Glutamatergic neuron (in vitro differentiated cells): ENCODE results near the gene SYCE1L. TPM values are rescaled to one million over a fixed set of nuclear protein-coding genes. Genes with fewer than 3 reads are reported as not detected.

Experiments used
- DNase-seq: peaks from one replicate; pipeline ENCODE4 v3.0.0; 2022
- H3K27ac Mint-ChIP-seq: one replicate; pipeline ENCODE4 v1.8.0; 2020; ENCODE audit warnings: mild to moderate bottlenecking, mixed read lengths, inconsistent platforms; ENCODE audit not compliant: unreplicated experiment
- H3K27me3 Mint-ChIP-seq: one replicate; pipeline ENCODE4 v1.8.0; 2020; ENCODE audit warnings: mild to moderate bottlenecking, moderate library complexity, mixed read lengths, inconsistent platforms; ENCODE audit not compliant: unreplicated experiment
- H3K36me3 Mint-ChIP-seq: one replicate; pipeline ENCODE4 v1.8.0; 2020; ENCODE audit warnings: mild to moderate bottlenecking, mixed read lengths, inconsistent platforms; ENCODE audit not compliant: unreplicated experiment
- H3K4me1 Mint-ChIP-seq: one replicate; pipeline ENCODE4 v1.8.0; 2020; ENCODE audit warnings: mild to moderate bottlenecking, low read depth, mixed read lengths, inconsistent platforms; ENCODE audit not compliant: unreplicated experiment
- H3K4me3 Mint-ChIP-seq: one replicate; pipeline ENCODE4 v1.8.0; 2020; ENCODE audit warnings: mild to moderate bottlenecking, mixed read lengths, inconsistent platforms; ENCODE audit not compliant: unreplicated experiment
- H3K9me3 Mint-ChIP-seq: one replicate; pipeline ENCODE4 v1.8.0; 2020; ENCODE audit warnings: mild to moderate bottlenecking, moderate library complexity, mixed read lengths, inconsistent platforms; ENCODE audit not compliant: unreplicated experiment
- total RNA-seq: library from RNA; stranded (reverse); fragmentation: NEBNext Ultra II Directional; extraction: Animal tissue kit (Norgen Biotek cat#: 25700); gene quantifications from one replicate; pipeline ENCODE4 v1.2.1, GENCODE V29; 2021; ENCODE audit not compliant: unreplicated experiment
- TF ChIP-seq, protein P1 (sequence below): fragments of 200-600 bp; sonication (generic); IDR thresholded peaks from one replicate; pipeline ENCODE4 v1.5.0; 2021; ENCODE audit not compliant: partially characterized antibody, unreplicated experiment

Gene SYCE1L
- total RNA-seq, 1 donor from 2014 or later, result 12.8 TPM

DNA sequence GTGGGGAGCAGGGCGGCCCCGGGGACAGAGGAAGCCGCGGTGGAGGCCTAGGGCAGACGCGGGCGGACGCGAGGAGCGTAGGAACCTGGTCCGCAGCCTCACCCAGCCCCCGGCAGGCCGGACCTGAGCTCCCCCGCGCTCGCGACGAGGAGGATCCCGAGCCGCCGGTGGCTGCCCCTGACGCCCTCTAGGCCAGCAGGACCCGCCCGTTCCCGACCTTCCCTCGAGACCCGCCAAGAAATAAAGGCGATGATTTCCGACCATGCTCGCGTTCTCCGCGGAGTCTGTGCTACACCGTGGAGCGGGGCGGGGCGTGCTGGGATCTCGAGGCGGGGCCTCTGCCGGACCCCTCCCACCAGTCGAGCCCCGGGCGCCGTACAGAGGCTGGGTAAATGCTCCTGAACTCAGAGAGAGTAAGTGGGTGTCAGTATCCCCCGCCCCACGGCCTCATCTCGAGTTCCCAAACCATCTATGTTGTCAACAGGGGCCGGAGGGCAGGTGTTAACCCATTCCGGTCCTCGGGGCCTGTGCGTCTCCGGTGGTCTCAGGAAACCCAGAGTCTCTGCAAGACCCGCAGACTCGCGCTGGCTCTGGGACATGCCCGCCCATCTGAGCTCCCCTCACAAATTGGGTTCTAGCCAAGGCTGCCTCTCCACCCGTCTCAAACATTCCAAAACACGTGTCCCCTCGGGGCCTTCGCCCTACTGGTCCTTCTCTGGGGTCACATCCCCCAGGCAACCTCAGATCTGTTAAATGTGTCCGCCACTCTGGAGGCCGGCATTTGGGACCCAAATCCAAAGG, 13.7 kb downstream of the SYCE1L start:
- Mint-ChIP-seq H3K4me1 (peaks cover 9% of the 10 kb centered on the region), H3K36me3 (no peaks in the 10 kb centered on the region), H3K9me3 (peaks cover 16% of the 10 kb centered on the region), H3K27me3 (peaks cover 17% of the 10 kb centered on the region), H3K4me3 (peak overlapping the region; percentile 82), H3K27ac (peak overlapping the region; percentile 79)
- TF ChIP-seq, protein P1, sequence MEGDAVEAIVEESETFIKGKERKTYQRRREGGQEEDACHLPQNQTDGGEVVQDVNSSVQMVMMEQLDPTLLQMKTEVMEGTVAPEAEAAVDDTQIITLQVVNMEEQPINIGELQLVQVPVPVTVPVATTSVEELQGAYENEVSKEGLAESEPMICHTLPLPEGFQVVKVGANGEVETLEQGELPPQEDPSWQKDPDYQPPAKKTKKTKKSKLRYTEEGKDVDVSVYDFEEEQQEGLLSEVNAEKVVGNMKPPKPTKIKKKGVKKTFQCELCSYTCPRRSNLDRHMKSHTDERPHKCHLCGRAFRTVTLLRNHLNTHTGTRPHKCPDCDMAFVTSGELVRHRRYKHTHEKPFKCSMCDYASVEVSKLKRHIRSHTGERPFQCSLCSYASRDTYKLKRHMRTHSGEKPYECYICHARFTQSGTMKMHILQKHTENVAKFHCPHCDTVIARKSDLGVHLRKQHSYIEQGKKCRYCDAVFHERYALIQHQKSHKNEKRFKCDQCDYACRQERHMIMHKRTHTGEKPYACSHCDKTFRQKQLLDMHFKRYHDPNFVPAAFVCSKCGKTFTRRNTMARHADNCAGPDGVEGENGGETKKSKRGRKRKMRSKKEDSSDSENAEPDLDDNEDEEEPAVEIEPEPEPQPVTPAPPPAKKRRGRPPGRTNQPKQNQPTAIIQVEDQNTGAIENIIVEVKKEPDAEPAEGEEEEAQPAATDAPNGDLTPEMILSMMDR, result no peak
- DNase-seq, result peak; percentile 89

DNA sequence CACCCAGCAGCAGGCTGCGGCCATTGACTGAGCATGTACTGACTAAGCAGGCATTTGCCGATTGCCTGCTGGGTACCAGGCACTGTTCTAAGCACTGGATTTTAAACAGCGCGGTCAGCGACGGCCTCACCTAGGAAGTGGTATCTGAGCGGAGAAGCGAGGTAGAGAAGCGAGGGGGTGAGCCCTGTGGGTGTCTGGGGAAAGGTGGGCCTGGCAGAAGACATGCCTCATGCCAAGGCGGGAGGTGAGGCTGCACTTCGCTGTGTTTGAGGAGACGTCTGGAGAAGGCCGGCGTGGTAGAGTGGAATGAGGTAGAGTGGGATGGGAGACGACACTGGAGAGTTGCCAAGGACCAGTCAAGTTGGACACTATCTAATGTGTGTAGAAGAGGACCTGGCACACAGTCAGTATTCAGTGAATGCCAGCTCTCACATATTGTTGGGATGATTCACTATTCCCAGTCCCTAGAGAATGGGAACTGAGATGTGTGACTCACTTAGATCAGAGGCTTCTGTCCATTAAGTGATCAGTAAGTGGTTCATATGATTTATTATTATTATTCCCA, 14.4 kb downstream of the SYCE1L start:
- Mint-ChIP-seq H3K4me1 (peaks cover 9% of the 10 kb centered on the region), H3K27me3 (peaks cover 17% of the 10 kb centered on the region), H3K36me3 (no peaks in the 10 kb centered on the region), H3K4me3 (peak overlapping the region; percentile 82), H3K9me3 (peaks cover 16% of the 10 kb centered on the region), H3K27ac (peak overlapping the region; percentile 79)
- TF ChIP-seq, protein P1, result no peak
- no peak for DNase-seq

DNA sequence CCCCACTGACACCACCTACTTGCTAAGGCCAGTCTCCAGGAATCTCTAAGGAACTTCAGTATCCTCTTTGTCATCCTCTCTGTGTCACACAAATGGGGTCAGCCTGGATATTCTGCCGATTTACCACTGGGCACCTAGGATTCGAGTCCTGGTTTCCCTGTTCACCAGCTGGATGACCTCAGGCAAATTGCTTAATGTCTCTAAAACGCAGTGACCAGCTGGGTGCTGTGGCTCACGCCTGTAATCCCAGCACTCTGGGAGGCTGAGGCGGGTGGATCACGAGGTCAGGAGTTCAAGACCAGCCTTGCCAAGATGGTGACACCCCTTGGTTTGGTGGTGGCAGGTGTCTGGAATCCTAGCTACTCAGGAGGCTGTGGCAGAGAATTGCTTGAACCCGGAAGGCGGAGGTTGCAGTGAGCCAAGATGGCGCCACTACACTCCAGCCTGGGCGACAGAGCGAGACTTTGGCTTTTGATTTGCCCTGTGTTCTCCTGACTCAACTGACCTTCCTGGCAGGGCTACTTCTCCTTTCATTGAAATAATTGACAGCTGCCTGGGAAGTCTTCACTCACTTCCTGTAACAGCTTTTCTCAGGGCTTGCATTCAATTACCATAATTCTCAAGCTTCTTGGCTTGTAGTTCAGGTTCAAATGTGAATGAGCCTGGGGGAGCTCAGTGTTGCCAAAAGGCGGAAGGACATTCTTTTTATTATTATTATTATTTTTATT, 15.4 kb downstream of the SYCE1L start:
- Mint-ChIP-seq H3K4me3 (no peak overlapping the region), H3K4me1 (peaks cover 9% of the 10 kb centered on the region), H3K36me3 (no peaks in the 10 kb centered on the region), H3K27ac (no peak overlapping the region), H3K9me3 (peaks cover 16% of the 10 kb centered on the region), H3K27me3 (peaks cover 17% of the 10 kb centered on the region)
- DNase-seq, result no peak
- TF ChIP-seq, protein P1, result no peak

DNA sequence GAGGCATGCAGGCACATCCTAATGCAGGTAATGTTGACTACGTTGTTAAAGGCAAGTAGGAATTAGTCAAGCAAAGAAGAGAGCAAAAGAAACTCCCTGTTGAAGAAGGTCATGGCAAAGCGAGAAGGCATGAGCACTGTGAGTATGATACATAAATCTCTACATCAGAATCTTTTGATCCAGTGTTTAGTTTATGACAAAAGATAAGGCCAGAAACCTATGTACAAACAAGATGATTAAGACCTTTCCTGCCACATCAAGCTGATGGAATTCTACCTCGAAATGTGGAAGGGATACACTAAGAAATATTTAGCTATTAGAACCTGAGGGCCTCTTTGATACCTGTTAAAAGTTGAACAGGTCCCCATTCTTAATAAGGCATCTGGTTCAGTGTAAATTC, 20.2 kb downstream of the SYCE1L start:
- Mint-ChIP-seq H3K4me3 (no peak overlapping the region), H3K27ac (no peak overlapping the region), H3K4me1 (peaks cover 3% of the 10 kb centered on the region), H3K36me3 (no peaks in the 10 kb centered on the region), H3K9me3 (no peaks in the 10 kb centered on the region), H3K27me3 (no peaks in the 10 kb centered on the region)
- TF ChIP-seq, protein P1, result no peak
- no peak for DNase-seq
